ENCODE measurements around the gene ATP2B3.

ATP2B3 gene

DNA sequence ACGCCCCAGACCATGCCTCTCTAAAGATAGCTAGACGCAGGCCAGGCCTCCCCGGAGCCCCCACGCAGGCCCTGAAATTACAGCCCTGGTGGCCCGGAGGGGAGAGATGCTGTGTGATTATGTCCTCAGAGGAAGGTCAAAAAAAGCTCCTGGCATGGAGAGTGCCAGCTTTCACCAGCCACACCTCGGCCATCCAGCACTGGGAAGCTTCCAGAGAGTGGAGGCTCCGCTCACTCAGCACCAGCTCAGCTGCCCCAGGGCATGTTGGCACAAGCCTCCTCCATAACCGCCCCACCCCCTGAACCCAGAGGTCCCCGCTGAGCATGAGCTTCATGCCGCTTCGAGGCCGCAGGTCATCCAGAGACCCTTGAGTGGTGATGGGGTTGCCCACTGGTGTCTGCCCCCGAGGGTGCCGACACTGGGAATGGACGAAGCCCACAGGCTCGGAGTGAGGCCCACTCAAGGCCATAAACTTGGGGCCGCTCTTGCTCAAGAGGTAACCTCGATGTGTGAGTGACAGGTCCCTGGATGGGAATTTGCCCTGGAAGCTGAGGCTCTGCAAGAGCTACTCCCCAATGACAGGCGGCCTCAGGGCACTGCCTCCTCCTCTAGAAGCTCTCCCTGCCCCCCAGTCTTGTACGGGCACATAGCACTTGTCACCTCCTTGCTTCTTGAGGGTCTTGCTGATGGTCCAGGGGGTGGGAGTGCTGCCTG lies 27.1 kb upstream of the ATP2B3 start:
- DNase-seq, result no peak

DNA sequence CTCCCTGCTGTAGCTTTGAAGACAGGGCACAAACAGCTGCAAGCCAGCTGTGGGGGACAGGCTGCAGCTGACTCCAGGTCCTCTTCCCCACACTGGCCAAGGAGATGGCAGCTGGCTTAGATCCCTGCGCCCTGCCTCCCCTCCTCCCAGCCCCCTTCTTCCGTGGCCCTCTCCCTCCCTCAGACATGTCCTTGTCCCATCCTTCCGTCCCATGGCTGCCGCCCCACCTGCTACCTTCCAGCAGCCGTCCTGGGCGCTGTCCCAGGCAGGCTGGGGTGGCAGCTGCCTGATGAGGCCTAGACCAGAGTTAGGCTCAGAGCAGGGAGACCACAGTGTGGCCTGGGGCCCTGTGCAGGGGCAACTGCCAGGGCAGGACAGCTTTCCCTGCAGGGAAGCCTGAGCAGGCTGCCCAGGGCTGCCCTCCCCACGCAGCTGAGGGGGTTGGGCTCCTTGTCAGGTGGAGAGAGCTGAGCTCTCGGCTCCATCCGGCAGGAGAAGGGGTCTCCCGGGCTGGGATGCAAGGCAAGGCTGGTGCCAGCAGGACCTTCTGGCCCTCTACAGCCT lies 26.0 kb upstream of the ATP2B3 start:
- no peak for DNase-seq

DNA sequence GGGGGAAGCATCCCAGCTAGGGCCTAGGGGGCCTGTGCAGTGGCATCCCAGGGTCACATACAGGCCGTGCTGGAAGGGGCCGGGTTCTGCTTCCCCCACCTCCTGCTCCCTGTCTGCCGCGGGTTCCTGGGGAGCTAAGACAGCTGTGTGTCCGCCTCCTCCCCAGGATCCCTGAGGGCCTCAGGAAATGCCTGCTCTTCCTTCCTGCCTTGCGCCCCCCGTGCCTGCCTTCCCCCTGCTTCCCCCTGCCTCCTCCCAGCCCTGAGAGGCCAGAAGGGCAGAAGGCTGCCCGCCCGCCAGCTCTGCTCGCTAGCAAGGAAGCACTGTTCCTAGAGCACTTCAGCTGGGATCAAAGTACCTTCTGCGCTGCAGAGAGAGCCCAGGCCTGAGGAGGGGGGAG lies 25.5 kb upstream of the ATP2B3 start:
- DNase-seq, result no peak

DNA sequence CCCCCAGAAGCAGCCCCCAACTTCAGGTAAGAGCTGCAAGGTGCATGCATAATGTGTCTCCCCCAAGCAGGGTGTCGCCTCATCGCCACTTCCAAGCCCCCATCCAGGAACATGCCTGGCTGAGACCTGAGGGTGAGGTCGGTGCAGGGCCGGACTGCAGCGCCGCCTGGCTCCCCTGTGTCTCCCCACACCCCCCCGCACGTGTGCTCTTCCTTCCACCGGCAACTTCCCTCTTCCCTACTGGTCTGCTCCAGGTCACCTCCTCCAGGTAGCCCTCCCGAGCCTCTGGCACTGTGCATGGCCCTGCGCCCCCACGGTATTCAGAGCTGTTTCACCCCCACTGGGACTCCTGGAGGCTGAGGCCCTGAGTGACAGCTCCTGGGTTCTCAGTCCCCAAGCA lies 24.9 kb upstream of the ATP2B3 start:
- no peak for DNase-seq

DNA sequence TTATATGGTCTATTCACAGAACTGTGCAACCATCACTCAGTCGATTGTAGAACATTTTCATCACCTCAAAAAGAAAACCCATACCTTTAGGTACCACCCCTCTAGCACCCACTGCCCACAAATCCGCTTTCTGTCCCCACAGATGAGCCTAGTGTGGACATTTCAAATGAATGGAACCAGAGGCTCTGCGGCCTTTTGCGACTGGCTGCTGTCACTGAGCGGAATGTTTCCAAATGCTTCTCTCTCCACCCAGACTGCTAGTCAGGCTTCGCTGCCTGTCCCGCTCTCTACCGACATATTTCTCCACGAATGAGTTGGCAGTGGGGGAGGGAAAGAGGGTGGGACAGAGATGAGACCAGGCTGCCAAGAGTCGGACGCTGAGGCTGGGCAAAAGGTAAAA lies 24.4 kb upstream of the ATP2B3 start:
- no peak for DNase-seq

DNA sequence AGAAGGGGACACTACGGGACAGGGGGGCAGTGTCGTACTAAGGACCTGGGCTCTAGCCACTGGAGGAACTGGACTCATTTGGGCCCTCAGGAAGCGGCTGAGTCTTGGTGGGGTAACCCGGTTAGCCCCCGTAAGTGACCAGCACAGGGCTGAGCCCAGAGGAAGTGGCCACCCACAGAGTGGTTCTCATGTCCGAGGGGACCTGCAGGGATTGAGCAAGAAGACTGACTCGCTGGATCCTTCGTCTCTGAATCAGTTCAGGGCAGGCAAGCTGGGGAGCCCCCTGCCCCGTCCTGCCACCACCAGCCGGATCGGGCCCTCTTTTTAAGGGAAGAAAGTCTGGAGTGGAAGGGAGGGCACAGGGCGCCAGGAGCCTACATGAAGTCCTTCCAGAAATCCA lies 23.4 kb upstream of the ATP2B3 start:
- no peak for DNase-seq

DNA sequence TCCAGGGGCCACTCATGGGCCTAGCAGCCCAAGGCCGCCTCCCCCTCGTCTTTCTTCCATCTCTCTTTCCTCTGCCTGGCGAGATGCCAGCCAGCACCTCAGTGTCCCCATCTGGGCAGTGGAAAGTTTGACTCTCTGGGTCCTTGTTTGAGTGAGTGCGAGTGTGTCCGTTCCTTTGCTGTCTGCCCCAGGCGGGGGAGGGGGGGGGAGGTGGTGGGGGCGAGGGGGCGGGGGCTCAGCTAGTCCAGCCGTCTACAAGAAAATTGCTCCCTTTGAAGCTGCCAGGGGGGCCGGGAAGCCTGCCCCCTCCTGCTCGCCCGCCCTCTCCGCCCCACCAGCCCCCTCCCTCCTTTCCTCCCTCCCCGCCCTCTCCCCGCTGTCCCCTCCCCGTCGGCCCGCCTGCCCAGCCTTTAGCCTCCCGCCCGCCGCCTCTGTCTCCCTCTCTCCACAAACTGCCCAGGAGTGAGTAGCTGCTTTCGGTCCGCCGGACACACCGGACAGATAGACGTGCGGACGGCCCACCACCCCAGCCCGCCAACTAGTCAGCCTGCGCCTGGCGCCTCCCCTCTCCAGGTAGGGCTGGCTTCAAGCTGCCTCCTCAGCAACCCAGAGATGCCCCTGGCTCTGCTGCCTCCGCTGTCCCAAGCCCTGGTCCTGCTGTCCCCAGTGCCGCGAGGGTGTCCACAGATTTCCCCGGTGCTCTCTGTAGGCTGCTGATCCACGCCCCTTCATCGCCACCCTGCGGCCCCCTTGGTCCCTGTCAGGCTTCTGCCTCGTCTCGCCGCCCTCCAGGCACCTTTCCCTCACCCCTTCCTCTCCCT lies 22.7 kb upstream of the ATP2B3 start, which contains the start of gene BGN:
Gene BGN, plus strand, starts transcription at position 440 of the 821 bp plus-strand sequence. CDS start 9,652 bp downstream, outside the sequence.
- peak; percentile 2 for DNase-seq

DNA sequence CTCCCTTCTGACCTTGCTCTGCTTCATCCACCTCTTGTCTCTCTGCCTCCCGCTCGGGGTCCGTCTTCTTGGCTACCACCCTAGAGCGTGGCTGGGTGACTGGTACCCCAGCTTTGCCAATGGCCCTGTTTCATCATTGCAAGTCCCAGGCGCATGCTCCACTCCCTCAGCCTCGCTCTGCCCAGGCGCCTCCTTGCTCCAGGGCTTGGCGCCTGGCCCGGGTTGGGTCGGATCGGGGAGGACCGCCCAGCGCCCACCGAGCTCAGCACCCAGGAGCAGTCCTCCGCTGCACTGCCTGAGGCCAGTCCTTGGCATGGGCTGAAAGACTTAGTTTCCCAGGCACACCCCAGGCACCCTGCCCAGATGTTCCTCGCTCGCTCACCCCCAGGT lies 22.1 kb upstream of the ATP2B3 start:
- no peak for DNase-seq

DNA sequence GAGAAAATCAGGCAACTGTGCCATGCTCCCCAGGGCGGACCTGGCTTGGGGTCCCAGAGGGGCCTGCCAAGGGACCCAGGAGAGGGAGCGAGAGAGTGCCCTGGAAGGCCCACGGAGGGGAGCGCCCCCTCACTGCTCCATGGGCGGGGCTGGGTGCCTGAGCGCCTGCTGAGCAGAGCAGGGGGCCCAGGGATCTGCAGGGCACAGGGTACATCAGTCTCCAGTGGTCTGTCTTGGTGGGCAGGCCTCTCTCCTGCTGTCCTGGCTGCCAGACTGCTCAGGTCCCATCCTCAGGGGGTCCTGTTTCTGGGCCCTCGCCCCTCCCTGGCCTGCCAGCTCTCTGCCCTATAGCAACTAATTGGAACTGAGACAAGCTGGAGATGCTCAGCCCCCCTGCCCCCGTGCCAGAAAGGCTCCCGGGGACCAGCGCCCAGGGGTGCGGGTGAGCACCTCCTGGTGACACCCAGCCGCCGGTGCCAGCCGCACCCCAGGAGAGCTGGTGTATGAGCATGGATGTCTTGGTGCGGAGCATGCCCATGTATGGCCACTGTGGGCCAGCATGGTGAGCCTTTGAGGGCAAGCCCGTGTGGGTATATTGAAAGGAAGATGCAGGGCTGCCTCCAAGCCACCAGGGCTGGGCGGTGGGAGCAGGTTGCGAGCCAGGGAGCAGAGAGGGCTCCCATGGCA lies 21.4 kb upstream of the ATP2B3 start:
- no peak for DNase-seq

DNA sequence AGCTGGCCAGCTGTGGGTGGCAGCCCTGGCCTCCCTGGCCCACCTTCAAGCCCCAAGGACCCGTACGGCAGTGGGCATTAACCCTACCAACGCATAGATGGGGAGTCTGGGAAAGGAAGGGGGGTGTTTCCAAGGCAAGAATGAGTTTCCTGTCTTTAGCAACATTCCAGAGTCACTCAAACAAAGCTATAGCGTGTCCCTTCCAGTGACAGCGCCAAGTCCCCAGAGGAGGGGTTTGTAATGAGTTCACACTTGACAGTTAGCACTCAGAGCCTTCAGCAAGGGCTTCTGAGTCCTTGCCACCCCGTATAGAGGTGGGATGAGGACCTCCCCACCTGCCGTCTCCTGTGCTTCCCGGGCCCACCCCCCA lies 20.9 kb upstream of the ATP2B3 start:
- no peak for DNase-seq

DNA sequence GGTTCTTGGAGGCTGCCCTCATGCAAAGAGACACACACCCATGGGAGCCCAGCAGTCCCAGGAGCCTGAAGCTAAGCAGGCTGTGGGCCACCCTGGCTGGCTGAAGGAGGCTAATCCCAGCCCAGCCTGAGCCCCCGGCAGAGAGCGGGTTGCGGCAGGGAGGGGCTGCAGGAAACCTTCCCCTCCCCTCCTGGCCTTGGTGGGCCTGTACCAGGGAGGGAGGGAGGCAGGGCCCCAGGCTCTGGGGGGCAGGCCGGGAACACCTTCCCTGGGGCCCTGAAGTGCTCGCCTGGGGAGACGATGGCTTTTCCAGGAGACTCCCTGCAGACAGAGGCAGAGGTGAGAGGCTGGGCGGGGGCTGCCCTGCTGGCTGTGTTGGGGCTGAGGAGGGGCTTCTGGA lies 19.0 kb upstream of the ATP2B3 start:
- DNase-seq, result no peak

DNA sequence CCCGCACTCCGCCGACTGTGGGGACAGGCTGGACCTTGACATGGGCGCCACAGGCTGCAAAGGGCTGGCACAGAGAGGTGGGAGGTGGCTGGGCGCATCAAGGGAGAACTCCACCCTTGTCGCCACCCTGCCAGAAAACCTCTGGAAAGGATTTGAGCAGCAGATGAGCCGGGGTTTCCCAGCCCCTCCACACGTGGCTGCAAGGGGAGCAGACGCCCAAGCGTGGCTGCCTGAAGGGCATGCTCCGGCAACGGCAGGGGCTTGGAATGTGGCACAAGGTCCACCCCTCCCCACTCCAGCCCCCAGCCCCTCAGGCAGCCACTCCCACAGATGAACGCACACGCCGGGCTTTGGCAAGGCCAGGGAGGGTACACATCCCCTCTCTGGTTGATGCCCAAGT lies 18.1 kb upstream of the ATP2B3 start:
- DNase-seq, result no peak

DNA sequence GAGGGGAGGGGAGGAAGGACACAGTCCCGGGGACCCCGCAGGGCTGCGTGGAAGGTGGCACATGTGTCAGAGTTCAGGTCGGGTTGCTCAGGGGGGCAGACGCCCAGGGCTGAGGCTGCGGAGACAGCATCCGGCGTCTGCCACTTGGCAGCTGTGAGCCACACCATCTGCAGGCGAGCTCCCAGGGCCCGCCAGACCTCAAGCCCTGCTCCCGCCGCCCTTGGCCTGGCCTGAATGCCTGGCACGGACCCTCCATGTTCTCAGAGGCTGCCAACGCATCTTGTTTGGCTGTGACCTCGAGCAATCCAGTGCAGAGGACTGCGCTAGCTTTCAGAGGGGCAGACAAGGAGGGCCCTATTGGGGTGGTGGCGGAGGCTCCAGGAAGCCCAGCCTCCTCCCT lies 17.6 kb upstream of the ATP2B3 start:
- no peak for DNase-seq

DNA sequence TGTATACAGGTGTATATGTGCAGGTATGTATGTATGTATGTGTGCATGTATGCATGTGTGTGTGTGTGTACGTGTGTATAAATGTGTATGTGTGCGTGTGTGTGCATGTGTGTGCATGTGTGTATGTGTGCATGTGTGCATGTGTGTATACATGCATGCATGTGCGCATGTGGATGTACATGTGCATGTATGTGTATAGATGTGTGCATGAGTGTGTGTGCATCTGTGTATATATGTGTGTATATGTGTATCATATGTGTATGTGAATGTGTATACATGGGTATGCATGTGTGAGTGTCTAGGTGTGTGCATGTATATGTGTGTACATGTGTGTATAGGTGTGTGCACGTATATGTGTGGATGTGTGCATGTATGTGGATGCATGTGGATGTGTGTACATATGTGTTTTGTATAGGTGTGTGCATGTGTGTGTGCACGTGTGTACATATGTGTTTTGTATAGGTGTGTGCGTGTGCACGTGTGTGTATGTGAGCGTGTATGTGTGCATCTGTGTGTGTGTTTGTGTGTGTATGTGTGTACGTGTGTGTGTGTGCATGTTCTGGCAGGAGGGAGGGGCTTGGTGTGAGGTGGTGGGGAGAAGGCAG lies 16.7 kb upstream of the ATP2B3 start:
- no peak for DNase-seq

DNA sequence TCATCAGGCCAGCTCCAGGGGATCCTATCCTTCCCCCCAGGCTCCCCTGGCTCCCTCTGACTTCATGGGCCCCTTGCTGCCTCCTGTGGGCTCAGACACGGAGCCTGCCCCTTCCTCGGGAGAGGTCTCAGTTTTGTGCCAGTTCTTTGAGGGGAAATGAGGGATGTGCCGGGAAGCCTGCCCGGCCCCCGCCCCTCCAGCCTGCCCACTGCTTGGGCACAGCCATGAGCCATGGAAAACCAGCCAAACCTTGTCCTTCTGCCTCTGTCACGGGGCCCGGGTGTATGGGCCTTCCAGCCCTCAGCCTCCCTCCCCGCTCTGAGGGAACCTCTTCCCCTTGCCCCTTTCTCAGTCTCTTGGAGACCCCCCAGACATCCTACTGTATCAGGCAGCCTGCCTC lies 15.9 kb upstream of the ATP2B3 start:
- no peak for DNase-seq

DNA sequence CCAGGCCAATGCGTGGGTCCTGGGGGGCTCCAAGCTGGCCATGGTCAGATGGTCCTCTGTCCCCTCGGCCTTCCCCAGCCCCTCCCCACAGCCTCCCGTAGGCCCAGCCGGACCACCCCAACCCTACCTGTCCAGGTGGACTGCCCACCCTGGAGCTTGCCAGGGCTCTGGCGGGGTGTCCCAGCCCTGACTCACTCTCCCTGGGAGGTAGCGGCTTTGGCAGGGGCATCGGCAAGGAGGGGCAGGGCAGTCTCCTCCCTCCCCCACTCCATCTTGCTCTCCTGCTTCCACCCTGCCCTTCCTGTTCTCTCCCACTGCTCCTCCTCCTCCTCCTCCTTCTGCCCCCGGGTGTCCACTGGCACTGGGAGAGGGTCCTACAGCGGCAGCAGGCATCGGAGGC lies 15.3 kb upstream of the ATP2B3 start:
- DNase-seq, result no peak

DNA sequence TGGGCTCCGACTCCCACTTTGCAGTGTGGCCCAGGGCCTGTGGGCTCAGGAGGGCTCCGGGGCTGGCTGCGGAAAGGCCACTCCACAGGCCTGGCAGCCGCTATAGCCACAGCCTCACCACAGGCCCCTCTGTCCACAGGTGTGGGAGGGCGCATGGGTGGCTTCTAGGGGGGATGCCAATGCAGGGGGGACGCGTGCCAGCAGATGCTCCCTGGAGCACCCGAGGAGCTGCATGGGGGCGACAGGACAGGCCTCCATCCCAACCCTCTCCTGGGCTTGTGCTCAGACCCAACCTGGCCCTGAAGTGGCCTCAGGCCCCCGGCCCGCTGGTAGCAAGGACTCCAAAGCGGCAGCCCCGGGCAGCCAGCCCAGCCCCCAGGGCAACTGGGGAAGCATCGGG lies 14.6 kb upstream of the ATP2B3 start:
- no peak for DNase-seq

DNA sequence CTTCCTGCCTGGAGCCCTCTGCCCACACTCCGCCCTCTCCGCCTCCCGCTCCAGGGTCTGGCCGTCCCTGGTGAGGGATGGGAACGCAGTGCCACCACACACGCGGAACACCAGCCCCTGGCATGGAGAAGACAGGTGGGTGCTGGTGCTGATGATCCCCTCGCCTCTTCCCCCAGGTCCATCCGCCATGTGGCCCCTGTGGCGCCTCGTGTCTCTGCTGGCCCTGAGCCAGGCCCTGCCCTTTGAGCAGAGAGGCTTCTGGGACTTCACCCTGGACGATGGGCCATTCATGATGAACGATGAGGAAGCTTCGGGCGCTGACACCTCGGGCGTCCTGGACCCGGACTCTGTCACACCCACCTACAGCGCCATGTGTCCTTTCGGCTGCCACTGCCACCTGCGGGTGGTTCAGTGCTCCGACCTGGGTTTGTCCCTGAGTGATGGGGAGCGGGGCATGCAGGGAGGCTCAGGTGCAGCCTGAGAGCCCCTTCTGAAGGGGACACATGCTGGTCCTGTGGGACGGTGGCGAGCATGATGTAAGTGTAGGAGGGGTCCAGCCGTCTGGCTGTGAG lies 12.9 kb upstream of the ATP2B3 start:
- DNase-seq, result no peak

DNA sequence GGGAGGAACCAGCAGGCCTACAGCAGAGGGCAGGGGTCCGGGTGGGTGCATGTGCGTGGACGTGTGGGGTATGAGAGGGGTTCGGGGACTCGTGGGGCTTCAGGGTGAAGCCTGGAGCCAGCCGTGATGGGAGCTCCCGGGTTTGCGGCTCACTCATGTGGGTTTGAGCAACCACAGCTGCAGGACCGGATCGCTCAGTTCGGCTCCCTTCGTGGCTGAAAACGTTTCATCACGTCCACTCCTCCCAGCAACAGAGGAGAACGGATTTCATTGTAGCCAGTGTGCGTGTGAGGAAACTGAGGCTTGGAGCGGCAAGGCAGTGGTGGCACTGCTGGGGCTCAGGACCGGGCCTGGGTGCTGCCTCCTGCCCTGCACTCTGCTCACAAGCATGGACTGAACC lies 12.1 kb upstream of the ATP2B3 start:
- no peak for DNase-seq

DNA sequence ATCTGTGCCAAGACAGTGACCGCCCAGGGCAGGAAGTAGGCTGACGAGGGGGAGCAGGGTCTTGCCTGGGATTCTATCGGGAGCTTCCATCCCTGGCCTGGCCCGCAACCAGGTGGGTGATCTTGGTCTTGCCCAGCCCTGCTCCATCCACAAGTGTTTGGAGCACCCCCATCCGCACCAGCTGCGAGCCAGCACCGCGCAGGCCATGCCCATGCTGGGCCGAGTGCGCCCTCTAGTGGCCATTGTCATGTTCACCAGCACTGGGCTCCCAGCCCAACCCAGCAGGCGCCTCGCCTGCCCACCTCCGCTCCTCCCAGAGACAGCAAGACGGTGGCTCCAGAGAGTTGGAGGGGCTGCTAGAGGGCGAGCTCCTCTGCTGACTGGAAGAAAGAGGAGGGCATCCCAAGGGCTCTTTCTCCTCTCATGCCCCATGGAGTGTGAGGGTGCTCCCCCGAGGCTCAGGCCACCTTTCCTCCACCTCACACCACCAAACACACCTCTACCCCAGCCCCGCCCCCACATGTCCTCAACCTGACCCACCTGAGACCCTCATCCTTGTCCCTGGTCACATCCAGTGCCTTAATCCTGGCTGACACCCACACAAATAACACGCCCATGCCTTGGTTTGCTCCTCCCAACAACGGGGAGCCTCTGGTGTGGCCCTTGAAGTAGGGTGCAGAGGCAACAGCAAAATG lies 9.8 kb upstream of the ATP2B3 start:
- no peak for DNase-seq

DNA sequence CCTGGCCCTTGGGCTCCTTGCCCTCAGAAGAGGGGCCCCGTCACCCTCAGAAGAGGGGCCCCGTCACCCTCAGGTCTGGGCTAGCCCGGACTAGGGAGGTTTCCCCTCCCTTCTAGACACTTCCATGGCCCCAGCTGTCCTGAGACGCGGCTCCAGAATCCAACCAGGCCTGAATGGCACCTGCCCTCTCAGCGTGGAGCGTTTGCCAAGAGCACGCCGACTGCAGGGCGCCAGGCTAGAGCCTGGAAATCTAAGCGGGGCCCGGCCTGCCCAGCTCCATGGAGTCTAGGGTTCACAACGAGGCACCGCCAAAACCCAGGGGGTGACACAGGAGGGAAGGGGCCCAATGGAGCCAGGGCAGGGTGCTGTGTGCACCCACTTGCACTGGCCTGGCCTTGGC lies 7.8 kb upstream of the ATP2B3 start:
- no peak for DNase-seq

DNA sequence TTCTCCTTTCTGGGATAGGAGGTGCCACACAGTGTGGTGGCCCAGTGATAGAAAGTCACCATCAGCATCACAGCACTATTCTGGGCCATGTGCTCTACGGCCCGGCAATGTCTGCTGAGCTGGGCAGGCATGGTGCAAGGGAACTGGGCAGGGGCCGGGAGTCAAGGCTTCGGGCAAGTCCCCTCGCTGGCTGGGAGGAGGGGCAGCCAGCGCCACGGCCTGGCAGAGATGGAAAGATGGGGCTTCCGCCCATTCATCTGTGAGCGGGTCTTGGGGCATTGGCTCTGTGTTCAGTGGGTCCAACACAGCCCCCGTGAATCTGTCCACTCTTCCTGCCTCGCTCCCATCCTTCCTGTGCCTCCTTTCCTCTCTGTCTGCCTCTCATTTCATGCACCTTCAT lies 7.1 kb upstream of the ATP2B3 start:
- no peak for DNase-seq
